Astrocyte of the spinal cord (primary cell): ENCODE measurements around the gene TAGLN3.

Experiments
- DNase-seq: peaks from one replicate; pipeline ENCODE4 v3.0.0; 2011; ENCODE audit warnings: low read depth, low spot score
- H3K4me3 ChIP-seq: 2 replicates; pipeline ENCODE4 v1.5.1; 2011; ENCODE audit warnings: low read depth, mild to moderate bottlenecking, low read length, moderate library complexity
- CTCF ChIP-seq: IDR thresholded peaks from 2 replicates; pipeline ENCODE4 v1.5.1; 2012; ENCODE audit warnings: low read depth, mild to moderate bottlenecking, low read length, inconsistent platforms
- in situ Hi-C: cut with HindIII; loops from 2 replicates; pipeline ENCODE4 v1.10.0; 2017; ENCODE audit warnings: low sequenced_read_pairs

The TAGLN3 gene

DNA sequence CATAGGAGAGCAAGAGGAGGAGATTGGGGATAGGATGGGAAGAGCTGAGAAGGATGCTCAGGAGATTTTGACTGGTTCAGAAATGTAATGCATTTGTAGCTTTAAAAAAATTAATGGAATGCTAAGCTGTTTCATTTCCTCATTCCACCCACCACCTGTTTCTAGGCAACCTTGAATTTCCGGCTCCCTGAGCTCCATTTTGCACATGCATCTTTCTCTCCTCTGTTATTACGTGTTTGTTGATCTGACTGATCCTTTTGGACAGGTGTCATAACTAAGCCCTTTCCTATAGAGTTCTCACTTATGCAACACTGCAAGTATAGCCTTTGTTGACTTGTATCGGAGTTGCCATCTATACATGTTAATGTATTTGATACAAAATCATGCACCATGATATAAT lies 40.1 kb downstream of the TAGLN3 start:
- in situ Hi-C loops = no loop called here
- no peak overlapping the region for H3K4me3 ChIP-seq
- TF ChIP-seq CTCF = no peak
- DNase-seq = no peak

GRCh38 chr3:112041321-112041720 lies 42.6 kb downstream of the TAGLN3 start:
- H3K4me3 ChIP-seq = no peak overlapping the region
- no peak for DNase-seq
- TF ChIP-seq CTCF = no peak
- in situ Hi-C loops = no loop called here

GRCh38 chr3:112042842-112043280 lies 44.1 kb downstream of the TAGLN3 start:
- DNase-seq = no peak
- in situ Hi-C loops = no loop called here
- no peak overlapping the region for H3K4me3 ChIP-seq
- no peak for TF ChIP-seq CTCF

GRCh38 chr3:112043621-112044201 lies 45.0 kb downstream of the TAGLN3 start:
- H3K4me3 ChIP-seq = no peak overlapping the region
- TF ChIP-seq CTCF = peak; percentile 88
- DNase-seq = peak; percentile 79
- in situ Hi-C loops = no loop called here

DNA sequence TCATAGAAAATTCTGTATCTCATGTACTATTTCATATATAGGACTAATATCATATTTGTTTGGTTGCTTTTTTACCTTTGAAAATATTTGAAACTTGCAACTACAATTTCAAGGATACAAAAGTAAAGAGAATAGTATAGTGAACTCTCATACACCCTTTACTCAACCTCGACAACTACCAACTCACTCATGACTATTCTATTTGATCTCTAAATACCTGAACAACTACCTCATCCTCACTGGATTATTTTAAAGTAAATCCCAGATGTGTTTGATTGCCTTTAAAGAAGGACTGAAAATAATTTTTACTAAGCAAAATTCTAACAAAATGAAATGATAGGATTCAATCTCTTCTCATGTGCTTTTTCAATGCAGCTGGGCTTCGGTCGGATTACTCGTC lies 47.9 kb downstream of the TAGLN3 start:
- H3K4me3 ChIP-seq = no peak overlapping the region
- in situ Hi-C loops = no loop called here
- DNase-seq = peak; percentile 16
- no peak for TF ChIP-seq CTCF

DNA sequence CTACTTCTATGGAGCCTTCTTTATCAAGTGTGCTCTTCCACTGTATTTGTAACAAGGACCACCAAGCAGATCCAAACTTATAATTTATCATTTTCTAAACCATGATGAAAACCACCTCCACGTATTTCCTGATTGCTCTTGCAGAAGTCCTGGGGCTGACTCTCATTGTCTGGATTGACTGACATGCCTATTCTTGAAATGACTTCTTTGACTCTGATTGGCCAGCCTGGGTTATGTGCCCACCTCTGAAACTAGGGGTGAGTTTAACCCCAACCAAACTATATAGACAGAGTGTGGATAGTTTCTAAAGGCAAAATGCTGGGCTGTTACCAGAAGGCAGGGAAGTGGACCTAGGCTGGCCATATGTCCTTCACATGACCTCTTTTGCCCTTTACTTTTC lies 48.5 kb downstream of the TAGLN3 start:
- in situ Hi-C loops = no loop called here
- TF ChIP-seq CTCF = no peak
- no peak for DNase-seq
- H3K4me3 ChIP-seq = no peak overlapping the region

DNA sequence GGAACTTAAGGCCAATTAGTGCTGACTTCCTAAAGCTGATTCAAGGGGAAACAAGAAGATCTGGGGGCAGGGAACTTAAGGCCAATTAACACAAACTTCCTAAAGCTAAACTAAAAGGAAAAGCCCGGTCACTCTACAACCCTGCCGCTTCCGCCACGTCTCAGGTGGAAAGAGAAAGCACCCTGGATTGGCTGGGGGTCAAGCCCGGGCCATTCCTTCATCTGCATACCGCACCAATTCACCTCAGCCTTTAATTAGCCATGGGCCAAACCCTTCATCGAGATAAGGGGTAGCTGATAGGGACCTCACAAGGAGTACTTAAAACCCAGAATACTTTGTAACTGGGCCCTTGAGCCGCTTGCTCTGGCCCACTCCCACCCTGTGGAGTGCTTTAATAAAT lies 50.2 kb downstream of the TAGLN3 start:
- DNase-seq = no peak
- no peak overlapping the region for H3K4me3 ChIP-seq
- in situ Hi-C loops = no loop called here
- TF ChIP-seq CTCF = no peak
